Breast epithelium (tissue), 3 donors: ENCODE data around the gene TBL2.

ENCODE experiments used
- POLR2A ChIP-seq: fragments of 450-650 bp; IDR thresholded peaks from one replicate; pipeline ENCODE4 v1.6.1; 2016; ENCODE audit warnings: antibody characterized with exemption, mild to moderate bottlenecking, moderate library complexity
- POLR2AphosphoS5 ChIP-seq, 3 donors: sonication (generic); formaldehyde crosslinking; IDR thresholded peaks; one replicate each; pipeline ENCODE4 v1.6.1; 2017; ENCODE audit warnings: antibody characterized with exemption in 3 of 3

DNA sequence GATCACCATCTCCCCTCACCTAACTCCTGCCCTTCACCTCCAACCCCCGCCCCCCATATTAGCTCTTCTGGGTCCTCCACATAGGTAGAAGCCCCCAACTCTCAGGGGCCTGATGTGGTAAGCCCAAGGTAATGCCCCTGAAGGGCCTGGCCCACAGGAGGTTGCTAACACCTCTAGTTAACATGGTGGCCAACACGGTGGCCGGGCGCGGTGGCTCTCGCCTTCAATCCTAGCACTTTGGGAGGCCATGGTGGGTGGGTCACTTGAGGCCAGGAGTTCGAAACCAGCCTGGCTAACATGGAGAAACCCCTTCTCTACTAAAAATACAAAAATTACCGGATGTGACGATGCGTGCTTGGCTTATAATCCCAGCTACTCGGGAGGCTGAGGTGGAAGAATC, 46.9 kb upstream of the TBL2 start:
- TF ChIP-seq POLR2AphosphoS5 (IDR thresholded peaks at IDR 0.05) (no peak), POLR2A (no peak)
